K562 (cell line): ENCODE data around the gene RAB40B. TPM values are rescaled to one million over a fixed set of nuclear protein-coding genes. Genes with fewer than 3 reads are reported as not detected.

Experiments
- ATF7 ChIP-seq: fragments of 450-650 bp; IDR thresholded peaks from 2 replicates; pipeline ENCODE4 v1.7.1; 2014; ENCODE audit warnings: mild to moderate bottlenecking, moderate library complexity
- ELF2 ChIP-seq: fragments of 250-450 bp; sonication (Bioruptor Pico); IDR thresholded peaks from 2 replicates; pipeline ENCODE4 v1.5.0; 2021; ENCODE audit warnings: mild to moderate bottlenecking
- EP400 ChIP-seq: fragments of 450-650 bp; IDR thresholded peaks from 2 replicates; pipeline ENCODE4 v1.6.1; 2017; ENCODE audit warnings: antibody characterized with exemption, mild to moderate bottlenecking, moderate library complexity
- FOXJ2 ChIP-seq: fragments of 200-800 bp; sonication (Bioruptor generic); IDR thresholded peaks from 2 replicates; pipeline ENCODE4 v1.6.1; 2016; ENCODE audit warnings: missing genetic modification characterization, missing compliant biosample characterization
- FOXM1 ChIP-seq, 2 experiments: fragments of 450-650 bp in 1 of 2; sonication (generic) in 1 of 2; formaldehyde crosslinking in 1 of 2; IDR thresholded peaks; 2 replicates each; pipeline versions ENCODE4 v1.6.1 to v1.9.0; 2017 to 2022; ENCODE audit warnings: low read depth in 2 of 2, mild to moderate bottlenecking in 2 of 2, missing genetic modification reagents in 1 of 2, moderate library complexity in 1 of 2
- FOXO4 ChIP-seq: fragments of 450-650 bp; formaldehyde crosslinking; IDR thresholded peaks from 2 replicates; pipeline ENCODE4 v1.4.0; 2020; ENCODE audit warnings: mild to moderate bottlenecking, moderate library complexity
- GATA2 ChIP-seq: sonication (generic); formaldehyde crosslinking; IDR thresholded peaks from 2 replicates; pipeline ENCODE4 v1.4.0; 2020; ENCODE audit warnings: mild to moderate bottlenecking, missing genetic modification reagents
- HDAC3 ChIP-seq: fragments of 450-650 bp; IDR thresholded peaks from 2 replicates; pipeline ENCODE4 v1.6.1; 2018; ENCODE audit warnings: borderline replicate concordance, mild to moderate bottlenecking, moderate library complexity; ENCODE audit not compliant: partially characterized antibody
- KLF16 ChIP-seq: IDR thresholded peaks from 2 replicates; pipeline ENCODE4 v1.6.1; 2016; ENCODE audit warnings: antibody characterized with exemption
- MEIS2 ChIP-seq: fragments of 450-650 bp; IDR thresholded peaks from 2 replicates; pipeline ENCODE4 v1.6.1; 2014; ENCODE audit warnings: mild to moderate bottlenecking; ENCODE audit not compliant: partially characterized antibody
- POLR2H ChIP-seq: IDR thresholded peaks from 2 replicates; pipeline ENCODE4 v1.6.1; 2016; ENCODE audit warnings: missing genetic modification characterization, low read depth, mild to moderate bottlenecking, control low read depth, missing compliant biosample characterization, moderate library complexity
- PPARD ChIP-seq: fragments of 250-450 bp; sonication (Bioruptor Pico); IDR thresholded peaks from 2 replicates; pipeline ENCODE4 v1.8.0; 2022; ENCODE audit warnings: inconsistent platforms, mild to moderate bottlenecking, moderate library complexity
- SMC3 ChIP-seq: conservative IDR thresholded peaks from 2 replicates; pipeline ENCODE4 v1.6.1; 2011; ENCODE audit warnings: low read depth, low read length, improper control_type of control experiment; ENCODE audit not compliant: insufficient read depth
- TAF15 ChIP-seq: fragments of 200-400 bp; formaldehyde crosslinking; IDR thresholded peaks from 2 replicates; pipeline ENCODE4 v1.6.1; 2017; ENCODE audit warnings: mild to moderate bottlenecking, low read depth, low read length, moderate library complexity
- YY1 ChIP-seq, 3 experiments: IDR thresholded peaks; 2 replicates each; pipeline ENCODE4 v1.6.1; 2011; ENCODE audit warnings: low read length in 2 of 3, mild to moderate bottlenecking in 2 of 3, moderate library complexity in 2 of 3, borderline replicate concordance in 1 of 3, control low read depth in 1 of 3, low read depth in 1 of 3; ENCODE audit not compliant: insufficient read depth in 3 of 3, insufficient replicate concordance in 2 of 3, control insufficient read depth in 1 of 3, insufficient read length in 1 of 3; ENCODE audit errors: extremely low read depth in 1 of 3
- ZBTB17 ChIP-seq: fragments of 450-650 bp; formaldehyde crosslinking; IDR thresholded peaks from 2 replicates; pipeline ENCODE4 v1.4.0; 2020; ENCODE audit warnings: mild to moderate bottlenecking
- ZNF766 ChIP-seq: fragments of 200-800 bp; sonication (Bioruptor generic); conservative IDR thresholded peaks from 2 replicates; pipeline ENCODE4 v1.6.1; 2016; ENCODE audit warnings: missing genetic modification characterization, missing compliant biosample characterization
- polyA plus RNA-seq, 8 experiments: library from polyadenylated mRNA; depleted of rRNA in 4 of 8; stranded (reverse) in 5 of 8; unstranded in 3 of 8; fragments of >200 nt; fragmentation: Nextera tagmentation in 2 of 8; fragmentation: Illumina TruSeq in 1 of 8; extraction: Ambion mirVana in 2 of 8; extraction: Trizol in 1 of 8; gene quantifications; 2 replicates each; pipeline versions ENCODE4 v1.2.1 to v1.2.3, GENCODE V29; 2011 to 2014; ENCODE audit warnings: inconsistent platforms in 1 of 8, missing spikeins in 1 of 8
- total RNA-seq, 7 experiments: library from RNA; depleted of rRNA in 6 of 7; stranded (reverse); fragments of >200 nt in 6 of 7; fragmentation: Illumina TruSeq in 2 of 7; extraction: Trizol in 2 of 7; gene quantifications; 2 replicates each; pipeline versions ENCODE4 v1.2.1 to v1.2.3, GENCODE V29; 2011 to 2021; ENCODE audit warnings: low replicate concordance in 1 of 7
- TF ChIP-seq, protein P1 (sequence below), 2 experiments: fragments of 150-350 bp in 1 of 2; IDR thresholded peaks; 2 replicates each; pipeline ENCODE4 v1.6.1; 2012 to 2016; ENCODE audit warnings: low read depth in 2 of 2, low read length in 2 of 2, mild to moderate bottlenecking in 1 of 2, moderate library complexity in 1 of 2
- TF ChIP-seq, protein P2 (sequence below): fragments of 200-800 bp; sonication (Bioruptor generic); IDR thresholded peaks from 2 replicates; pipeline ENCODE4 v1.6.1; 2017; ENCODE audit warnings: missing genetic modification characterization, missing compliant biosample characterization

Gene RAB40B
- total and polyA plus RNA-seq, 9 of the 15 experiments (the other 6 are each of a cell fraction or from before 2014, with no cell fraction given), result 0.13 to 4.6 (median 1.4) TPM

DNA sequence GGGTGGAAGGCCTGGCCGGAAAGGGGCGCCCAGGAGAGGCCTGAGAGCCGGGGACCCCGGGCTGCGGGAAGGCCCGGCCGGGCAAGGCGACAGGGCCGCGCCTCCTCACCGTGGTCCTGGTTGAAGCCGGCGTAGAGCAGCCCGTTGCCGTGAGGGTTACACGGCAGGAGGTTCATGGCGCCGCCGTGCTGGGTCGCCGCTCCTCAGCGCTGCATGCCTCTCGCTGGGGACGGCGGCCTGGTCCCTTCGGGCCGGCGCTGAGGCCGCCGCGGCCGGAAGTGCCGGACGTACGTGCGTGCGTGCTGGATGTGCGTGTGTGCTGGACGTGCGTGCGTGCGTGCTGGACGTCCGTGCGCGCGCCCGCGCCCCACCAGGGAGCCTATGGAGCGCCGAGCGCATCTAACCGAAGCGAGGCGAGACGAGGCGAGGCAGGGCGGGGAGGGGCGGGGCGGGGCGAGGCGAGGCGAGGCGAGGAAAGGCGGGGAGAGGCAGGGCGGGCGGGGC, 50.3 kb downstream of the RAB40B start, which contains the start of gene WDR45B (continued):
- TF ChIP-seq, protein P1, sequence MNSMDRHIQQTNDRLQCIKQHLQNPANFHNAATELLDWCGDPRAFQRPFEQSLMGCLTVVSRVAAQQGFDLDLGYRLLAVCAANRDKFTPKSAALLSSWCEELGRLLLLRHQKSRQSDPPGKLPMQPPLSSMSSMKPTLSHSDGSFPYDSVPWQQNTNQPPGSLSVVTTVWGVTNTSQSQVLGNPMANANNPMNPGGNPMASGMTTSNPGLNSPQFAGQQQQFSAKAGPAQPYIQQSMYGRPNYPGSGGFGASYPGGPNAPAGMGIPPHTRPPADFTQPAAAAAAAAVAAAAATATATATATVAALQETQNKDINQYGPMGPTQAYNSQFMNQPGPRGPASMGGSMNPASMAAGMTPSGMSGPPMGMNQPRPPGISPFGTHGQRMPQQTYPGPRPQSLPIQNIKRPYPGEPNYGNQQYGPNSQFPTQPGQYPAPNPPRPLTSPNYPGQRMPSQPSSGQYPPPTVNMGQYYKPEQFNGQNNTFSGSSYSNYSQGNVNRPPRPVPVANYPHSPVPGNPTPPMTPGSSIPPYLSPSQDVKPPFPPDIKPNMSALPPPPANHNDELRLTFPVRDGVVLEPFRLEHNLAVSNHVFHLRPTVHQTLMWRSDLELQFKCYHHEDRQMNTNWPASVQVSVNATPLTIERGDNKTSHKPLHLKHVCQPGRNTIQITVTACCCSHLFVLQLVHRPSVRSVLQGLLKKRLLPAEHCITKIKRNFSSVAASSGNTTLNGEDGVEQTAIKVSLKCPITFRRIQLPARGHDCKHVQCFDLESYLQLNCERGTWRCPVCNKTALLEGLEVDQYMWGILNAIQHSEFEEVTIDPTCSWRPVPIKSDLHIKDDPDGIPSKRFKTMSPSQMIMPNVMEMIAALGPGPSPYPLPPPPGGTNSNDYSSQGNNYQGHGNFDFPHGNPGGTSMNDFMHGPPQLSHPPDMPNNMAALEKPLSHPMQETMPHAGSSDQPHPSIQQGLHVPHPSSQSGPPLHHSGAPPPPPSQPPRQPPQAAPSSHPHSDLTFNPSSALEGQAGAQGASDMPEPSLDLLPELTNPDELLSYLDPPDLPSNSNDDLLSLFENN (IDR thresholded peaks at IDR 0.05; ENCODE audit: low read depth in 2 of 2, low read length in 2 of 2), result peak in 1 of 2 experiments; percentile 89; a peak in 2 of 4 replicates
- TF ChIP-seq YY1 (IDR thresholded peaks at IDR 0.05; ENCODE audit: borderline replicate concordance in 1 of 3, control insufficient read depth in 1 of 3, extremely low read depth in 1 of 3, insufficient read depth in 3 of 3, insufficient read length in 1 of 3, insufficient replicate concordance in 2 of 3, low read depth in 1 of 3, low read length in 2 of 3) (peak in 1 of 3 experiments; percentile 65), SMC3 (no peak), ELF2 (CRISPR knock-in tag) (peak; percentile 78), PPARD (CRISPR knock-in tag) (no peak), ZNF766 (CRISPR knock-in tag) (peak; percentile 40; the same call in 1 of the 2 replicates), GATA2 (CRISPR knock-in tag) (no peak), FOXM1 (IDR thresholded peaks at IDR 0.05; ENCODE audit: low read depth) (no peak), FOXM1 (CRISPR knock-in tag; IDR thresholded peaks at IDR 0.05; ENCODE audit: low read depth) (peak; percentile 49; the same call in 1 of the 2 replicates), ATF7 (peak; percentile 48), TAF15 (no peak), ZBTB17 (peak; percentile 99), FOXJ2 (tag) (no peak), HDAC3 (no peak), FOXO4 (CRISPR knock-in tag) (no peak), POLR2H (tag) (no peak), MEIS2 (peak; percentile 9), KLF16 (no peak), EP400 (peak; percentile 78; the same call in 1 of the 2 replicates)
- TF ChIP-seq, protein P2, sequence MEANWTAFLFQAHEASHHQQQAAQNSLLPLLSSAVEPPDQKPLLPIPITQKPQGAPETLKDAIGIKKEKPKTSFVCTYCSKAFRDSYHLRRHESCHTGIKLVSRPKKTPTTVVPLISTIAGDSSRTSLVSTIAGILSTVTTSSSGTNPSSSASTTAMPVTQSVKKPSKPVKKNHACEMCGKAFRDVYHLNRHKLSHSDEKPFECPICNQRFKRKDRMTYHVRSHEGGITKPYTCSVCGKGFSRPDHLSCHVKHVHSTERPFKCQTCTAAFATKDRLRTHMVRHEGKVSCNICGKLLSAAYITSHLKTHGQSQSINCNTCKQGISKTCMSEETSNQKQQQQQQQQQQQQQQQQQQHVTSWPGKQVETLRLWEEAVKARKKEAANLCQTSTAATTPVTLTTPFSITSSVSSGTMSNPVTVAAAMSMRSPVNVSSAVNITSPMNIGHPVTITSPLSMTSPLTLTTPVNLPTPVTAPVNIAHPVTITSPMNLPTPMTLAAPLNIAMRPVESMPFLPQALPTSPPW (CRISPR knock-in tag), result peak; percentile 92; the same call in 1 of the 2 replicates
